Measurements from ENCODE around the gene LRP5.

The LRP5 gene

DNA sequence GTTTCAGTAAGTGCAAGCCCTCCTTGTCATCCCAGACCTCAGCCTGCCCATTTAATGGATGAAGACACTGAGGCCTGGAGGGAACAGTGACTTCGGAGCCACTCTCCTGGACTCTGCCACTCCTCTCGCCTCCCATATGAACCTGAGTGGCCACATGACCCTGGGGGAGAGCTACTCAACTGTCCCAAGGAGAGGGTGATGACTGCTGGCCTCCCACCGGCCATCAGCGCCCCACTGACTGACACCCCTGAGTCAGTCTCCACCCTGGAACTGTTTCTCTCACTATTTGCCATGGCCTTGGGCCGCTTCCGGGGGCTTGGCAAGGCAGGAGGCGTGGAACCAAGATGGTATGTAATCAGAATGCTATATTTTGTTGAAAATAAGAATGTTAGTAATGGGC, 17.1 kb downstream of the LRP5 start:
- Histone ChIP-seq H4K20me1 (ENCODE audit: control insufficient read depth, insufficient read depth, low read depth, low read length) (no peaks in the 10 kb centered on the region), H3K4me2 (ENCODE audit: low read length) (no peak overlapping the region), H3K27ac (ENCODE audit: low read depth, low read length) (no peak overlapping the region), H3K4me3 (ENCODE audit: low read length) (no peak overlapping the region), H3K79me2 (ENCODE audit: control insufficient read depth, low read length) (0 out of 2 replicates have a peak, but pooled peaks cover 4% of the 10 kb centered on the region), H3K36me3 (ENCODE audit: control insufficient read depth, low read length) (no peaks in the 10 kb centered on the region), H3K4me1 (ENCODE audit: control insufficient read depth, low read length) (peaks cover 22% of the 10 kb centered on the region), H3K27me3 (ENCODE audit: control insufficient read depth, low read length) (no peaks in the 10 kb centered on the region), H3K9me2 (replicated peaks; ENCODE audit: control insufficient read depth, low read length) (no peaks in the 10 kb centered on the region), H3K9me3 (ENCODE audit: control insufficient read depth, insufficient read depth, low read length) (no peaks in the 10 kb centered on the region), H3F3A (ENCODE audit: control insufficient read depth, insufficient read depth) (no peaks in the 10 kb centered on the region)
- TF ChIP-seq EZH2phosphoT487 (IDR thresholded peaks at IDR 0.05; ENCODE audit: borderline replicate concordance, low read length), result no peak
- TF ChIP-seq, protein P1, sequence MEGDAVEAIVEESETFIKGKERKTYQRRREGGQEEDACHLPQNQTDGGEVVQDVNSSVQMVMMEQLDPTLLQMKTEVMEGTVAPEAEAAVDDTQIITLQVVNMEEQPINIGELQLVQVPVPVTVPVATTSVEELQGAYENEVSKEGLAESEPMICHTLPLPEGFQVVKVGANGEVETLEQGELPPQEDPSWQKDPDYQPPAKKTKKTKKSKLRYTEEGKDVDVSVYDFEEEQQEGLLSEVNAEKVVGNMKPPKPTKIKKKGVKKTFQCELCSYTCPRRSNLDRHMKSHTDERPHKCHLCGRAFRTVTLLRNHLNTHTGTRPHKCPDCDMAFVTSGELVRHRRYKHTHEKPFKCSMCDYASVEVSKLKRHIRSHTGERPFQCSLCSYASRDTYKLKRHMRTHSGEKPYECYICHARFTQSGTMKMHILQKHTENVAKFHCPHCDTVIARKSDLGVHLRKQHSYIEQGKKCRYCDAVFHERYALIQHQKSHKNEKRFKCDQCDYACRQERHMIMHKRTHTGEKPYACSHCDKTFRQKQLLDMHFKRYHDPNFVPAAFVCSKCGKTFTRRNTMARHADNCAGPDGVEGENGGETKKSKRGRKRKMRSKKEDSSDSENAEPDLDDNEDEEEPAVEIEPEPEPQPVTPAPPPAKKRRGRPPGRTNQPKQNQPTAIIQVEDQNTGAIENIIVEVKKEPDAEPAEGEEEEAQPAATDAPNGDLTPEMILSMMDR (IDR thresholded peaks at IDR 0.05; ENCODE audit: low read depth, low read length, poor library complexity, severe bottlenecking), result no peak

DNA sequence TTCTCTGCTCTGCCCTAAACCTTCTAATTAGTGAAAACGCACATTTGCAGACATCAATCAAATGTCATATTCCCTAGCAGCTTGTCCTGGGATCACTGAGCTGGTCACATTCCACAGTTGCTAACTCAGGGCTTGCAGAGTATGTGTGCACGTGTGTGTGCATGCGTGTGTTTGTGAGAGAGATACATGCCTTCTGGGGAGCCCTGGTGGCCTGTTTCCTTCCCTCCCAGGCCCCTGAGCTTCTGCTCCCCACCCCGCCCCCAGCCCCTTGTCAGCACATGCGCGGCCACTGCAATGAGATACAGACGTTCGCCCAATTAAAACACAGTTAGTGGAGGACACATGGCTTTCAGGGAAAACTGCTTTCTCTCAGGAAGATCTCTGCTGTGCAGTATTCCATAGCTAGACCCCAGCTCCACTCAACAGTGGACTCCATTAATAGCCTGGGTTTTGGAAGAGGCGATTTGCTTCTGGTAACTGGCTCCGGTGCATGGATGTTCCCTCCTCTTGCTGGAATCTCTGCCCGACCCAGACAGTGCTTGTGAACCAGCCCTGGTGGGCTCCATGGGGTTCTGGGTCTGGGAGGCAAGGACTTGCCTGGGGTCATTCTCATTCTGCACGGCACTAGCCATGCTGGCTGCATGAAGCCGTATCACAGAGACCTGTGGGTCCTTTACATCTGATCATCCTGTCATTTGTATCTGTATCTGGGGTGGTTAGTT, 17.7 kb downstream of the LRP5 start:
- Histone ChIP-seq H3K27ac (ENCODE audit: low read depth, low read length) (no peak overlapping the region), H3F3A (ENCODE audit: control insufficient read depth, insufficient read depth) (no peaks in the 10 kb centered on the region), H3K9me3 (ENCODE audit: control insufficient read depth, insufficient read depth, low read length) (no peaks in the 10 kb centered on the region), H3K27me3 (ENCODE audit: control insufficient read depth, low read length) (no peaks in the 10 kb centered on the region), H3K9me2 (replicated peaks; ENCODE audit: control insufficient read depth, low read length) (no peaks in the 10 kb centered on the region), H3K4me1 (ENCODE audit: control insufficient read depth, low read length) (peaks cover 22% of the 10 kb centered on the region), H3K4me3 (ENCODE audit: low read length) (no peak overlapping the region), H3K79me2 (ENCODE audit: control insufficient read depth, low read length) (0 out of 2 replicates have a peak, but pooled peaks cover 4% of the 10 kb centered on the region), H3K4me2 (ENCODE audit: low read length) (no peak overlapping the region), H3K36me3 (ENCODE audit: control insufficient read depth, low read length) (no peaks in the 10 kb centered on the region), H4K20me1 (ENCODE audit: control insufficient read depth, insufficient read depth, low read depth, low read length) (no peaks in the 10 kb centered on the region)
- TF ChIP-seq, protein P1 (IDR thresholded peaks at IDR 0.05; ENCODE audit: low read depth, low read length, poor library complexity, severe bottlenecking), result no peak
- no peak for TF ChIP-seq EZH2phosphoT487 (IDR thresholded peaks at IDR 0.05; ENCODE audit: borderline replicate concordance, low read length)

DNA sequence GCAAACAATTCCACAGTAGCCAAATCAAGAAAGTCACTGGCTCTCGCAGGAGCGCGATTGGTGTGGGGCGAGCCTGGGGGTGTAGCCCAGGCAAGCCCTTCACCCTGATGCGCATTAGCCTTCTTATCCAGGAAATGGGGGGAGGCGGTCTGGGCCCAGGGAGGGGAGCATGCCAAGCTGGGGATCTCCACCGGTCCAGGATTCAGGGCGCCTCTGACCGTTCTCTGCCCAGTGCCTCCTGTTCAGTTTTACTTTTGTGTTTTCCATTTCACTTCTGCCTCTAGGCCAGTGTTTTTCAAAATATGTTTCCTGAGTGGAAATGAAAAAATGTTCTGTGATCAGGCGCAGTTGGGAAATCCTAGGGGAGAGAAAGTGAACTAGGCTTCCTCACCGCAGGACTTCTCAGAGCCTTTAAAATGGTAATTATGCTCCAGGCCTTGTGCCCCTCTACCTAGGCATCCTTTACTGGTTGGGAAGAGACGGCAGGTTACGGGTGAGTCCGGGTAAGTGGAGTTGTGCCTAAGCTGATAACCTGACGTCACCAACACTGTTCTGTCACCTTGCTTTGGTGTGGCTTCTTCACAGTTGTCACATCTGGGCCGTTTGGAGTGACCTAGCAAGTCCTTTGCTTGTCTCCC, 18.4 kb downstream of the LRP5 start:
- no peaks in the 10 kb centered on the region for H3K27me3 ChIP-seq (ENCODE audit: control insufficient read depth, low read length)
- H3K79me2 ChIP-seq (ENCODE audit: control insufficient read depth, low read length), result 0 out of 2 replicates have a peak, but pooled peaks cover 4% of the 10 kb centered on the region
- H3K4me2 ChIP-seq (ENCODE audit: low read length), result no peak overlapping the region
- no peak overlapping the region for H3K4me3 ChIP-seq (ENCODE audit: low read length)
- no peaks in the 10 kb centered on the region for H3K36me3 ChIP-seq (ENCODE audit: control insufficient read depth, low read length)
- no peaks in the 10 kb centered on the region for H3K9me2 ChIP-seq (replicated peaks; ENCODE audit: control insufficient read depth, low read length)
- no peak overlapping the region for H3K27ac ChIP-seq (ENCODE audit: low read depth, low read length)
- no peaks in the 10 kb centered on the region for H3K9me3 ChIP-seq (ENCODE audit: control insufficient read depth, insufficient read depth, low read length)
- H4K20me1 ChIP-seq (ENCODE audit: control insufficient read depth, insufficient read depth, low read depth, low read length), result no peaks in the 10 kb centered on the region
- H3F3A ChIP-seq (ENCODE audit: control insufficient read depth, insufficient read depth), result no peaks in the 10 kb centered on the region
- TF ChIP-seq, protein P1 (IDR thresholded peaks at IDR 0.05; ENCODE audit: low read depth, low read length, poor library complexity, severe bottlenecking), result no peak
- no peak for TF ChIP-seq EZH2phosphoT487 (IDR thresholded peaks at IDR 0.05; ENCODE audit: borderline replicate concordance, low read length)
- peaks cover 22% of the 10 kb centered on the region for H3K4me1 ChIP-seq (ENCODE audit: control insufficient read depth, low read length)
